ENCODE measurements around the gene PPARD.

Gene PPARD

GRCh38 chr6:35419417-35419816 lies 77.1 kb downstream of the PPARD start:
- no peak for TF ChIP-seq CREB1 (IDR thresholded peaks at IDR 0.05; ENCODE audit: low read depth)
- TF ChIP-seq ZBTB7A (IDR thresholded peaks at IDR 0.05; ENCODE audit: low read depth): no peak
- TF ChIP-seq FOXM1 (IDR thresholded peaks at IDR 0.05; ENCODE audit: borderline replicate concordance, low read depth): no peak
- no peak for TF ChIP-seq TEAD4 (IDR thresholded peaks at IDR 0.05)
- TF ChIP-seq TCF12 (IDR thresholded peaks at IDR 0.05; ENCODE audit: low read depth): no peak
- TF ChIP-seq, protein P1, sequence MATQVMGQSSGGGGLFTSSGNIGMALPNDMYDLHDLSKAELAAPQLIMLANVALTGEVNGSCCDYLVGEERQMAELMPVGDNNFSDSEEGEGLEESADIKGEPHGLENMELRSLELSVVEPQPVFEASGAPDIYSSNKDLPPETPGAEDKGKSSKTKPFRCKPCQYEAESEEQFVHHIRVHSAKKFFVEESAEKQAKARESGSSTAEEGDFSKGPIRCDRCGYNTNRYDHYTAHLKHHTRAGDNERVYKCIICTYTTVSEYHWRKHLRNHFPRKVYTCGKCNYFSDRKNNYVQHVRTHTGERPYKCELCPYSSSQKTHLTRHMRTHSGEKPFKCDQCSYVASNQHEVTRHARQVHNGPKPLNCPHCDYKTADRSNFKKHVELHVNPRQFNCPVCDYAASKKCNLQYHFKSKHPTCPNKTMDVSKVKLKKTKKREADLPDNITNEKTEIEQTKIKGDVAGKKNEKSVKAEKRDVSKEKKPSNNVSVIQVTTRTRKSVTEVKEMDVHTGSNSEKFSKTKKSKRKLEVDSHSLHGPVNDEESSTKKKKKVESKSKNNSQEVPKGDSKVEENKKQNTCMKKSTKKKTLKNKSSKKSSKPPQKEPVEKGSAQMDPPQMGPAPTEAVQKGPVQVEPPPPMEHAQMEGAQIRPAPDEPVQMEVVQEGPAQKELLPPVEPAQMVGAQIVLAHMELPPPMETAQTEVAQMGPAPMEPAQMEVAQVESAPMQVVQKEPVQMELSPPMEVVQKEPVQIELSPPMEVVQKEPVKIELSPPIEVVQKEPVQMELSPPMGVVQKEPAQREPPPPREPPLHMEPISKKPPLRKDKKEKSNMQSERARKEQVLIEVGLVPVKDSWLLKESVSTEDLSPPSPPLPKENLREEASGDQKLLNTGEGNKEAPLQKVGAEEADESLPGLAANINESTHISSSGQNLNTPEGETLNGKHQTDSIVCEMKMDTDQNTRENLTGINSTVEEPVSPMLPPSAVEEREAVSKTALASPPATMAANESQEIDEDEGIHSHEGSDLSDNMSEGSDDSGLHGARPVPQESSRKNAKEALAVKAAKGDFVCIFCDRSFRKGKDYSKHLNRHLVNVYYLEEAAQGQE (IDR thresholded peaks at IDR 0.05; ENCODE audit: low read depth): no peak
- TF ChIP-seq NFIC (IDR thresholded peaks at IDR 0.05): no peak
- no peak for TF ChIP-seq EP300 (IDR thresholded peaks at IDR 0.05; ENCODE audit: borderline replicate concordance)
- no peak for TF ChIP-seq EGR1 (IDR thresholded peaks at IDR 0.05)
- no peak for TF ChIP-seq MAX (IDR thresholded peaks at IDR 0.05)
- TF ChIP-seq CEBPB (IDR thresholded peaks at IDR 0.05): no peak
- no peak for TF ChIP-seq RAD21 (IDR thresholded peaks at IDR 0.05; ENCODE audit: low read depth)
- no peak for TF ChIP-seq USF1 (IDR thresholded peaks at IDR 0.05)
- TF ChIP-seq TAF1 (IDR thresholded peaks at IDR 0.05; ENCODE audit: low read depth): no peak
- TF ChIP-seq YY1 (IDR thresholded peaks at IDR 0.05; ENCODE audit: low read depth): no peak

DNA sequence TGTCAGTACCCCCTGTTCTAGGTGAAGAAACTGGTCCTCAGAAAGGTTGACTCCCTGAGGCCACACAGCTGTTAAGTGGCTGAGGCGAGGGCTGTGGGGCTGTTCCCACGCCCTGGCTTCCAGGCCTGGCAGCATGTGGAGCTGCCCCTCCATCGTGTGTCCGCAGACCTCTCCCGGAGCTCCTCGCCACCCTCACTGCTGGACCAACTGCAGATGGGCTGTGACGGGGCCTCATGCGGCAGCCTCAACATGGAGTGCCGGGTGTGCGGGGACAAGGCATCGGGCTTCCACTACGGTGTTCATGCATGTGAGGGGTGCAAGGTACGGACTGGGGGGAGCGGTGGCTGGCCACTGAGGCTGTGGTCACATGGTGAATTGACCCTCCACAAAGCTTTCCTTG lies 77.6 kb downstream of the PPARD start:
- TF ChIP-seq NFIC (IDR thresholded peaks at IDR 0.05): no peak
- TF ChIP-seq YY1 (IDR thresholded peaks at IDR 0.05; ENCODE audit: low read depth): no peak
- TF ChIP-seq EGR1 (IDR thresholded peaks at IDR 0.05): no peak
- TF ChIP-seq TEAD4 (IDR thresholded peaks at IDR 0.05): no peak
- TF ChIP-seq EP300 (IDR thresholded peaks at IDR 0.05; ENCODE audit: borderline replicate concordance): no peak
- no peak for TF ChIP-seq MAX (IDR thresholded peaks at IDR 0.05)
- TF ChIP-seq TAF1 (IDR thresholded peaks at IDR 0.05; ENCODE audit: low read depth): no peak
- no peak for TF ChIP-seq CREB1 (IDR thresholded peaks at IDR 0.05; ENCODE audit: low read depth)
- no peak for TF ChIP-seq CEBPB (IDR thresholded peaks at IDR 0.05)
- no peak for TF ChIP-seq FOXM1 (IDR thresholded peaks at IDR 0.05; ENCODE audit: borderline replicate concordance, low read depth)
- no peak for TF ChIP-seq USF1 (IDR thresholded peaks at IDR 0.05)
- no peak for TF ChIP-seq ZBTB7A (IDR thresholded peaks at IDR 0.05; ENCODE audit: low read depth)
- TF ChIP-seq, protein P1 (IDR thresholded peaks at IDR 0.05; ENCODE audit: low read depth): no peak
- TF ChIP-seq RAD21 (IDR thresholded peaks at IDR 0.05; ENCODE audit: low read depth): no peak
- TF ChIP-seq TCF12 (IDR thresholded peaks at IDR 0.05; ENCODE audit: low read depth): no peak

DNA sequence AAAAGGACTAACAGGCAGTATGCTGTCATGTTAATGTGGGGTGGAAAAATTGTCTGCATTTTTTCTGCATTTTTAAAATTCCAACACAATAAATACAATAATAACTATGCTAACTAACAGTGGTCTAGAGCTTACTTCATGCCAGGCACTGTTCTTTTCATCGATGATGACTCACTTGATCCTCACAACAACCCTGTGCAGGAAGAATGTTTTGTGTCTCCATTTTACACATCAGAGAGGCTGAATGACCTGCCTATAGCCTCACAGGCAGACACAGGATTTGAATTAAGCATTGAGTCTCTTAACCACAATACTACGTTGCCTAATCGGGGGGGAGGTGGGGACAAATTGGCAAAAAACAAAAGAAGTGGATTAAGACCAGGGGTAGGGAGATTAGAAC lies 82.9 kb downstream of the PPARD start:
- TF ChIP-seq TEAD4 (IDR thresholded peaks at IDR 0.05): peak; percentile 84
- no peak for TF ChIP-seq USF1 (IDR thresholded peaks at IDR 0.05)

DNA sequence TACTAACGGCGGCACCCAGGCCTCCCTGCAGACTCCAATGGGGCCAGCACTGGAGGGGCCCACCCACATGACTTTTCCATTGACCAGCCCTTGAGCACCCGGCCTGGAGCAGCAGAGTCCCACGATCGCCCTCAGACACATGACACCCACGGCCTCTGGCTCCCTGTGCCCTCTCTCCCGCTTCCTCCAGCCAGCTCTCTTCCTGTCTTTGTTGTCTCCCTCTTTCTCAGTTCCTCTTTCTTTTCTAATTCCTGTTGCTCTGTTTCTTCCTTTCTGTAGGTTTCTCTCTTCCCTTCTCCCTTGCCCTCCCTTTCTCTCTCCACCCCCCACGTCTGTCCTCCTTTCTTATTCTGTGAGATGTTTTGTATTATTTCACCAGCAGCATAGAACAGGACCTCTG lies 83.7 kb downstream of the PPARD start:
- TF ChIP-seq RAD21 (IDR thresholded peaks at IDR 0.05; ENCODE audit: low read depth) (no peak), EP300 (IDR thresholded peaks at IDR 0.05; ENCODE audit: borderline replicate concordance) (no peak), NFIC (IDR thresholded peaks at IDR 0.05) (no peak), CREB1 (IDR thresholded peaks at IDR 0.05; ENCODE audit: low read depth) (no peak), YY1 (IDR thresholded peaks at IDR 0.05; ENCODE audit: low read depth) (no peak), USF1 (IDR thresholded peaks at IDR 0.05) (no peak), ZBTB7A (IDR thresholded peaks at IDR 0.05; ENCODE audit: low read depth) (no peak), FOXM1 (IDR thresholded peaks at IDR 0.05; ENCODE audit: borderline replicate concordance, low read depth) (no peak), TAF1 (IDR thresholded peaks at IDR 0.05; ENCODE audit: low read depth) (no peak), TEAD4 (IDR thresholded peaks at IDR 0.05) (no peak), CEBPB (IDR thresholded peaks at IDR 0.05) (no peak), MAX (IDR thresholded peaks at IDR 0.05) (no peak), TCF12 (IDR thresholded peaks at IDR 0.05; ENCODE audit: low read depth) (no peak), EGR1 (IDR thresholded peaks at IDR 0.05) (no peak)
- TF ChIP-seq, protein P1 (IDR thresholded peaks at IDR 0.05; ENCODE audit: low read depth): no peak
